ENCODE data around the gene DNA2.

DNA sequence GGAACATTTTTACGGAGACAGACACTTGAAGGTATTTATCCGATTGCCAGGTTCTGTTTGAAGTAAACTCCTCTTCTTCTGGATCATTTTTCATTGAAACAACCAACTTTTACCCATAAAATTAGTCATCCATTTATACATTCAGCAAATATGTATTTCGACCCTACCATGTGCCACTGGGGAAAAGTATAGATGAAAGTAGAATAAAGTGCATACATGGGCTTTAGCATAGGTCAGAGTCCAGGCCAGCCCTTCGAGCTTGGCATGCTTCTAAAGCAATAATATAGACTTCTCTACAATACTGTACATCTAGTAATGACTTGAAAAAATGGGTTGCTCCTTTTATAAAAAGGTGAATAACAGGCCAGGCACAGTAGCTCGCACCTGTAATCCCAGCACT lies 45.4 kb upstream of the DNA2 start:
- no peak for TF ChIP-seq EZH2phosphoT487 (IDR thresholded peaks at IDR 0.05)
- TF ChIP-seq, protein P1, sequence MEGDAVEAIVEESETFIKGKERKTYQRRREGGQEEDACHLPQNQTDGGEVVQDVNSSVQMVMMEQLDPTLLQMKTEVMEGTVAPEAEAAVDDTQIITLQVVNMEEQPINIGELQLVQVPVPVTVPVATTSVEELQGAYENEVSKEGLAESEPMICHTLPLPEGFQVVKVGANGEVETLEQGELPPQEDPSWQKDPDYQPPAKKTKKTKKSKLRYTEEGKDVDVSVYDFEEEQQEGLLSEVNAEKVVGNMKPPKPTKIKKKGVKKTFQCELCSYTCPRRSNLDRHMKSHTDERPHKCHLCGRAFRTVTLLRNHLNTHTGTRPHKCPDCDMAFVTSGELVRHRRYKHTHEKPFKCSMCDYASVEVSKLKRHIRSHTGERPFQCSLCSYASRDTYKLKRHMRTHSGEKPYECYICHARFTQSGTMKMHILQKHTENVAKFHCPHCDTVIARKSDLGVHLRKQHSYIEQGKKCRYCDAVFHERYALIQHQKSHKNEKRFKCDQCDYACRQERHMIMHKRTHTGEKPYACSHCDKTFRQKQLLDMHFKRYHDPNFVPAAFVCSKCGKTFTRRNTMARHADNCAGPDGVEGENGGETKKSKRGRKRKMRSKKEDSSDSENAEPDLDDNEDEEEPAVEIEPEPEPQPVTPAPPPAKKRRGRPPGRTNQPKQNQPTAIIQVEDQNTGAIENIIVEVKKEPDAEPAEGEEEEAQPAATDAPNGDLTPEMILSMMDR (IDR thresholded peaks at IDR 0.05) = no peak
